Suppressor macrophage treated with lipopolysaccharide for 4 hours (primary cell): ENCODE measurements around the gene GBP6.
"Not testable (repeated sequence)": the region's sequence is repeated elsewhere in the genome, so short reads cannot be mapped to it uniquely, and the experiment has no call there.

Experiments used
- DNase-seq: peaks from one replicate; pipeline ENCODE4 v3.0.0-alpha.2; 2020

Gene GBP6

GRCh38 chr1:89363638-89364536, at the start of gene GBP6:
Gene GBP6 (plus strand): TSS chr1:89364059. CDS start chr1:89368552, 4,493 bp downstream.
- DNase-seq: no peak

DNA sequence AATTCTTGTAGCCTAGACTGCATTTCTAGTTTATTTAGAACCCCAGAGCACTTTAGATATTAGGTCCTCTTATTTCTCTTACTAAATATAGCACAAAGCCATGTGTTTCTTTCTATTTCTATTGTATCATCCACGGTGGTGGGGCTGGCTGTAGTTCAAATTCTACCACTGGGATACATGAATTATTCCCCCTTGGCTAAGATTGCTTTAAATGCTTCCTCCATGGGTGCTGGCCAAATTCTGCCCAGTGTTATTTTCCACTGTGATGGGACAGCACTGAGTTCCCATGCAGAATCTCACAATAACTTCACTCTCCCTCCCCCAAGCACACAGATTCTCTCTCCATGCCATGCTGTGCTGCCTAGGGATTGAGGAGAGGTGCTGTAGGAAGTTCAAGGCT, 41.5 kb upstream of the GBP6 start:
- DNase-seq: no peak

GRCh38 chr1:89331890-89332289, 32.0 kb upstream of the GBP6 start:
- DNase-seq: no peak

DNA sequence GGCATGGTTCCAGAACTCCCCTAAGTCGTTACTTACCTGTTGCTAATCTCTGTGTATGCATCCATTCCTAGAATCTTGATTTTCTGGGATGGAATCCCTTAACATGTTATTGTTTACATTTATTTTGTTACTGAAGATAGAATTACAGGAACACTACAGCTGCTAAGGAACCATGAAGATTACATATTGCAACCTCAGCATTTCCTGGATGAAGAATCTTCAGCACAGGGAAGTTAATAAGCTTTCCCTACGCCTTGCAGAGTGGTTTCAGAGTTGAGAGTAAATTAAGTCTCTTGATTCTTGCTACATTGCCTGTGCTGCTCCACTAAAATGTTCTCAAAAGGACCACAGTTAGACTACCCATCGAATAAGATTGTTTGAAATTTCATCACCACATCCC, 31.4 kb upstream of the GBP6 start:
- no peak for DNase-seq

DNA sequence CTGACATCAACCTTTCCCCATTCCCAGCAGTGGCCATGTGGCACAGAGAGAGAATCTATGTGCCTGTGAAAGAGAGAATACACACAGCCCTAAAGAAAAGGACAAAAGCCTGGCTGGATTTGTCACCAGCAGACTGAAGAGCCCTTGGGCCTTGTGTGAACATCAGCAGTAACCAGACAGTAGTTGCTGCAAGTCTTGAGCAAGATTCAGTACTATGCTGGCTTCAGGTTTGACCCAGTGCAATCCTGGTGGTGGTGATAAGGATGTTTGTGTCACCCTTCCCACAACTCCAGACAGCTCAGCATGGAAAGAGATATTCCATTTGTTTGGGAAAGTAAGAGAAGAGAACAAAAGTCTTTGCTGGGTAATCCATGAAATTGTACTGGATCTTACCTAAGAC, 28.4 kb upstream of the GBP6 start:
- DNase-seq: no peak

DNA sequence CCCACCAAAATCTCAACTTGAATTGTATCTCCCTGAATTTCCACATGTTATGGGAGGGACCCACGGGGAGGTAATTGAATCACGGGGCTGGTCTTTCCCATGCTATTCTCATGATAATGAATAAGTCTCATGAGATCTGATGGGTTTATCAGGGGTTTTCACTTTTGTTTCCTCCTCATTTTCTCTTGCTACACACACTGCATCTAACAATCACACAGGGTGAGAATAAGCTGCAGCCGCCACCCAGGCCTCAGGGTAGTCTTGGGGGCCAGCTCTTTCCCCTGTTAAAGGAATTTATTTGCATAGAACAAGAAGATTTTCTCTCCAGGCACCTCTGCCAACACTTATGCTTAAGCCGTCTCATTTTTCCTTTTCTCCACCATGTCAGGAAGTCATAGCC, 26.0 kb upstream of the GBP6 start:
- peak; percentile 47 for DNase-seq

- no peak for DNase-seq
Measured at GRCh38 chr1:89339039-89339438, 24.8 kb upstream of the GBP6 start.

DNA sequence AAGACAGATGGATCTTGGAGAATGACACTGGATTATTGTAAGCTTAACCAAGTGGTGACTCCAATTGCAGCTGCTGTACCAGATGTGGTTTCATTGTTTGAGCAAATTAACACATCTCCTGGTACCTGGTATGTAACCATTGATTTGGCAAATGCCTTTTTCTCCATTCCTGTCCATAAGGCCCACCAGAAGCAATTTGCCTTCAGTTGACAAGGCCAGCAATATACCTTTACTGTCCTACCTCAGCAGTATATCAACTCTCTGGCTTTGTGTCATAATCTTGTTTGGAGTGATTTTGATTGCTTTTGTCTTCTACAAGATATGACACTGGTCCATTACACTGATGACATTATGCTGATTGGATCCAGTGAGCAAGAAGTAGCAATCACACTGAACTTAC, 18.4 kb upstream of the GBP6 start:
- not testable (repeated sequence) for DNase-seq

DNA sequence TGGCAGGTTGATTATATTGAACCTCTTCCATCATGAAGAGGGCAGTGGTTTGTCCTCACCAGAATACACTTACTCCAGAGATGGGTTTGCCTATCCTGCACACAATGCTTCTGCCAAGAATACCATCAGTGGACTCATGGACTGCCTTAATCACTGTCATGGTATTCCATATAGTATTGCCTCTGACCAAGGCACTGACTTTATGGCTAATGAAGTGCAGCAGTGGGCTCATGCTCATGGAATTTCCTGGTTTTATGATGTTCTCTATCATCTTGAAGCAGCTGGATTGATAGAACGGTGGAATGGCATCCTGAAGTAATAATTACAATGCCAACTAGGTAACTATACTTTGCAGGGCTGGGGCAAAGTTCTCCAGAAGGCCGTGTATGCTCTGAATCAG, 16.6 kb upstream of the GBP6 start:
- DNase-seq: no peak

GRCh38 chr1:89350298-89350697, 13.6 kb upstream of the GBP6 start:
- no peak for DNase-seq

- peak; percentile 85 for DNase-seq
Measured at GRCh38 chr1:89351597-89352311, 12.1 kb upstream of the GBP6 start.

GRCh38 chr1:89352421-89352820, 11.4 kb upstream of the GBP6 start:
- no peak for DNase-seq

DNA sequence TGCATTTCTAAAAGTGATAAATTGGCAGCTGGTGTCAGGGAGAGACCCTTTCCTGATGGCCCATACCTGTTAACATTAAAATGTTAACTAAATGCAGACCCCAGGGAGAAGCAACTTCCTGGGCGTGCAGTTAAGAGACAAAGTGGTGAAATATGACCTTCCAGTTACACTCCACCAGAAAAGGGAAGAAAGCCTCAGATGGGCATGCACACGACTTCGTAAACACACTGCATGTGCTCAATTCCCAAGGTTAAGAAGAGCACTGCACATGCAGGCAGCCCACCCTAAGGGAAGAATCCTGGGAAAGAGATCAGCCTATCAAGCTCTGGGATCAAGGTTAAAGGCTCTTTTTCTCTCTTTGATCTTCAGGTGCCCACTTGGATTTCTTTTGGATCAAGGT, 9.7 kb upstream of the GBP6 start:
- peak; percentile 50 for DNase-seq

GRCh38 chr1:89355056-89355455, 8.8 kb upstream of the GBP6 start:
- peak; percentile 64 for DNase-seq

- DNase-seq: no peak
Measured at GRCh38 chr1:89356658-89357400, 7.0 kb upstream of the GBP6 start.

DNA sequence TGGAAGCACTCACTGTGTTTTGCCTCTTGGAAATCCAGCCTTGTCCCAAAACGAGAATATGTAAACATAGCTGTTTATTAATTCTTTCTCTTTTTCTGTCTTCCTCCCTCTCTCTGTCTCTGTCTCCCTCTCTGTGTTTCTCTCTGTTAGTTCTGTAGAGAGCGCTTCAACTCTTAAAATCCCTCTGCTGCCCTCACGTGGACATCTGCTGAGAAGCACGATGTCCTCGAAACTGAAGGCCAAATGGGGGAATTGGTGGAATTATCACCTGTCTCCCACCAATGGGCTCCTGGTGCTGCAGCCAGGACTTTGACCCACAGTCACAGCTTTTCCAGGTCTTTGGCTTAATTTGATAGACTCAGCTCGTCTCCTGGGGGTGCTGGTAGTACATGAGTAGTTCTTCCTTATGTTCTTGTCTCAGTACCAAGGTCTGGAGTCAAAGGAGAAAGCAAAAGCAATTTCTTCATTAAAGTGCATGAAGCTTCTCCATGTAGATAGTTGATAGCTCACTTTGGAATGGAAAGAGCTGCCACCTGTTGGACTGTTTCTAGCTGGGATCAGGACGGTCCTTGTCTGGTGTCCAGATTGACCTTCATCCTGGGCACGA, 5.5 kb upstream of the GBP6 start:
- DNase-seq: peak; percentile 90

DNA sequence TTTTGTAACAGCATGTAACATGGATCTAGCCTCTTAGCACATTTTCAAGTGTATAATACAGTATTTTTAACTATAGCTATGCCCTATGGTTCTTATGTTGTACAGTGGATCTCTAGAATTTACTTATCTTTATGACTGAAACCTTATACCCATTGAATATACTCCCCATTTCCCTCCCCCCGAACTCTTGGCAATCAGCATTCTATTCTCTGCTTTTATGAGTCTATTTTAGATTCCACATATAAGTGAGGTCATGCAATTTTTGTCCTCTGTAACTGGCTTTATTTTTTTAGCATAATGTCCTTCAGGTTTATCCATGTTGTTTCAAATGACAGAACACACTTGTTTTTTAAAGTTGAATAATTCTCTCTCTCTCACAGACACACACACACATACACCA, 3.1 kb upstream of the GBP6 start:
- no peak for DNase-seq

DNA sequence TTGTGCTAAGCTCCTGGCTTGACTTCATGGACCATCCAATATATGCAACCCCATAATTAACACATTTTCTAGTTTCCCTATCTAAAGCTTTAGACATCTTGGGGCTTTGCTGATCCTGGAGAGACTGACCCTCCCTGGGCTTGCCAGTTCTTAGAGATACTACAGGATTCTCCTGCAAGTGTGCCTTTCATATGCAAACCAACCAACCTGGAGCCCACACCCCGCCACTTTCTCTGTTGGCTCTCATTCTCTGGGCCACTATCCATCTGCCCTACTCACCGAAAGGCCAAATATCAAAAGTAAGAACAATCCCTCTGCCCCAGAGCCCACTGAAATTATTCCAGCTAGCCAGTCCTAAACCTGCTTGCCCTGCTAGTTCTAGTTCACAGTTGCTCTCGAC, 2.2 kb upstream of the GBP6 start:
- no peak for DNase-seq

DNA sequence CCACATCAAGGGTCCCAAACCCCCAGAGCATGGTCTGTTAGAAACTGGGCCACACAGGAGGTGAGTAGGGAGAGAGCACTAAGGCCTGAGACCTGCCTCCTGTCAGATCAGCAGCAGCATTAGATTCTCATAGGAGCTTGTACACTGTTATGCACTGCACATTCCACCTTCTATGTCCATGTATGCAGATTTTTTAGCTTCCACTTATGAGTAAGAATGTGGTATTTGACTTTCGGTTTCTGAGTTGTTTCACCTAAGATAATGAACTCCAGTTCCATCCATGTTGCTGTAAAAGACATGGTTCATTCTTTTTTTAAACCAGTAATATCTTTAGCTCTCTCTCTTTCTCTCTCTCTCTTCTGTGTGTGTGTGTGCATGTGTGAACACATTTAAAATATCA, 663 bp upstream of the GBP6 start:
- DNase-seq: peak; percentile 33

GRCh38 chr1:89364954-89365550, 1.2 kb downstream of the GBP6 start:
- no peak for DNase-seq

DNA sequence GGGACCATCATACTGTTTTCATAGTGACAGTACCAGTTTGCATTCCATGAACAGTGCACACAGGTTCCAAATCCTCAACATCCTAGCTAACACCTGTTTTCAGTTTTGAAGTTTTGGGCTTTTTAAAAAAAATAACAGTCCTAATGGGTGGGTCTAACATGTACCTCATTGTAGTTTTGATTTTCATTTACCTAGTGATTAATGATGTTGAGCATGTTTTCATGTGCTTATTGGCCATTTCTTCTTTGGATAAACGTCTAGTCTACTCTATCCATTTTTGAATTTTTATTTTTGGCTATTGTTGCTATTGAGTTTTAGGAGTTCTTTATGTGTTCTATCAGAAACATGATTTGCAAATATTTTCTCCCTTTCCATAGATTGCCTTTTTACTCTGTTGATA, 3.4 kb downstream of the GBP6 start:
- DNase-seq: no peak

DNA sequence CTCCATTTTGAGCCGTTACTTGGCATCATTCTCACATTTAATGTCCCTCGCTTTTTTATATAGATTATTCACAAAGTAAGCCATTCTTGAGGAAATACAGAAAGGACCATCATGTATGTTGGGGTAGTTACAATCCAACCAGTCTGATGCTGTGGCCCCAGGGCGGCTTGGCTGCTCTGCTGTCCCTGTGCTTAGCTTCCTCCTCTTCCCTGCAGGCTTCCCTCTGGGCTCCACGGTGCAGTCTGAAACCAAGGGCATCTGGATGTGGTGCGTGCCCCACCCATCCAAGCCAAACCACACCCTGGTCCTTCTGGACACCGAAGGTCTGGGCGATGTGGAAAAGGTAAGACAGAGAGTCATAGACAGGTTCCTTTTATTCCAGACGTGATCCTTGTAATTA, 5.5 kb downstream of the GBP6 start:
- DNase-seq: no peak

DNA sequence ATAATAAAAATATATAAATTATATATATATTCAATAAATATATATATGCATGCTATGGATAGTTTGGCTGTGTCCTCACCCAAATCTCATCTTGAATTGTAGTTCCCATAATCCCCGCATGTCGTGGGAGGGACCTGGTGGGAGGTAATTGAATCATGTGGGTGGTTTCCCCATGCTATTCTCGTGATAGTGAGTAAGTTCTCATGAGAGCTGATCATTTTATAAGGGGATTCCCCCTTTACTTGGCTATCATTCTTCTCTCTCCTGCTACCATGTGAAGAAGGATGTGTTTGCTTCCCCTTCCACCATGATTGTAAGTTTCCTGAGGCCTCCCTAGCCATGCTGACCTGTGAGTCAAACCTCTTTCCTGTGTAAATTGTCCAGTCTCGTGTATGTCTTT, 10.0 kb downstream of the GBP6 start:
- DNase-seq: not testable (repeated sequence)
